Osteocyte (in vitro differentiated cells): ENCODE measurements around the gene FILIP1. TPM values are rescaled to one million over a fixed set of nuclear protein-coding genes. Genes with fewer than 3 reads are reported as not detected.

ENCODE experiments used
- DNase-seq: peaks from one replicate; pipeline ENCODE4 v3.0.0; 2021; ENCODE audit warnings: mixed read lengths; ENCODE audit not compliant: unreplicated experiment; ENCODE audit errors: extremely low spot score
- H3K27ac Mint-ChIP-seq: one replicate; pipeline ENCODE4 v1.8.0; 2021; ENCODE audit warnings: mild to moderate bottlenecking, mixed read lengths; ENCODE audit not compliant: unreplicated experiment
- H3K27me3 Mint-ChIP-seq: one replicate; pipeline ENCODE4 v1.8.0; 2021; ENCODE audit warnings: mixed read lengths; ENCODE audit not compliant: unreplicated experiment
- H3K36me3 Mint-ChIP-seq: one replicate; pipeline ENCODE4 v1.8.0; 2021; ENCODE audit warnings: mixed read lengths; ENCODE audit not compliant: unreplicated experiment
- H3K4me1 Mint-ChIP-seq: one replicate; pipeline ENCODE4 v1.8.0; 2021; ENCODE audit warnings: mixed read lengths; ENCODE audit not compliant: unreplicated experiment
- H3K4me3 Mint-ChIP-seq: one replicate; pipeline ENCODE4 v1.8.0; 2021; ENCODE audit warnings: mild to moderate bottlenecking, moderate library complexity, mixed read lengths; ENCODE audit not compliant: unreplicated experiment
- H3K9me3 Mint-ChIP-seq: one replicate; pipeline ENCODE4 v1.8.0; 2021; ENCODE audit warnings: mixed read lengths; ENCODE audit not compliant: unreplicated experiment
- CTCF ChIP-seq: fragments of 200-600 bp; sonication (generic); IDR thresholded peaks from 2 replicates; pipeline ENCODE4 v1.5.0; 2021; ENCODE audit warnings: antibody characterized with exemption, mild to moderate bottlenecking, moderate library complexity
- total RNA-seq: library from RNA; stranded (reverse); gene quantifications from 2 replicates; pipeline ENCODE4 v1.2.1, GENCODE V29; 2021

Gene FILIP1
- total RNA-seq, 1 donor from 2014 or later: 0.05 TPM

GRCh38 chr6:75490706-75491105, 2.9 kb downstream of the FILIP1 start:
- peaks cover 12% of the 10 kb centered on the region for H3K27me3 Mint-ChIP-seq
- no peak for TF ChIP-seq CTCF
- H3K27ac Mint-ChIP-seq: no peak overlapping the region
- H3K4me1 Mint-ChIP-seq: peaks cover 9% of the 10 kb centered on the region
- DNase-seq: no peak
- no peaks in the 10 kb centered on the region for H3K36me3 Mint-ChIP-seq
- H3K9me3 Mint-ChIP-seq: no peaks in the 10 kb centered on the region
- no peak overlapping the region for H3K4me3 Mint-ChIP-seq

GRCh38 chr6:75489025-75489424, 4.6 kb downstream of the FILIP1 start:
- DNase-seq: no peak
- no peak for TF ChIP-seq CTCF
- Mint-ChIP-seq H3K27ac (no peak overlapping the region), H3K27me3 (peaks cover 14% of the 10 kb centered on the region), H3K4me3 (no peak overlapping the region), H3K36me3 (no peaks in the 10 kb centered on the region), H3K9me3 (no peaks in the 10 kb centered on the region), H3K4me1 (peaks cover 6% of the 10 kb centered on the region)

- H3K9me3 Mint-ChIP-seq: no peaks in the 10 kb centered on the region
- no peak overlapping the region for H3K4me3 Mint-ChIP-seq
- DNase-seq: no peak
- no peak for TF ChIP-seq CTCF
- H3K4me1 Mint-ChIP-seq: peaks cover 6% of the 10 kb centered on the region
- H3K36me3 Mint-ChIP-seq: no peaks in the 10 kb centered on the region
- peaks cover 10% of the 10 kb centered on the region for H3K27me3 Mint-ChIP-seq
- H3K27ac Mint-ChIP-seq: no peak overlapping the region
Observed at GRCh38 chr6:75488033-75488432, 5.6 kb downstream of the FILIP1 start.

- Mint-ChIP-seq H3K27ac (no peak overlapping the region), H3K36me3 (no peaks in the 10 kb centered on the region), H3K27me3 (peaks cover 9% of the 10 kb centered on the region), H3K4me1 (peaks cover 6% of the 10 kb centered on the region), H3K4me3 (no peak overlapping the region), H3K9me3 (no peaks in the 10 kb centered on the region)
- DNase-seq: no peak
- no peak for TF ChIP-seq CTCF
Observed at GRCh38 chr6:75486850-75487518, 6.6 kb downstream of the FILIP1 start.

GRCh38 chr6:75484535-75484934, 9.1 kb downstream of the FILIP1 start:
- TF ChIP-seq CTCF: no peak

More at GRCh38 chr6:75484535-75484934, 9.1 kb downstream of the FILIP1 start:
- Mint-ChIP-seq H3K27ac (no peak overlapping the region), H3K36me3 (no peaks in the 10 kb centered on the region), H3K4me3 (no peak overlapping the region), H3K27me3 (peaks cover 18% of the 10 kb centered on the region), H3K4me1 (peaks cover 6% of the 10 kb centered on the region), H3K9me3 (no peaks in the 10 kb centered on the region)
- no peak for DNase-seq
